HepG2 (cell line): ENCODE measurements around the gene EPHA5. TPM values are rescaled to one million over a fixed set of nuclear protein-coding genes. Genes with fewer than 3 reads are reported as not detected.

Experiments
- ATAC-seq: fragments of 200-7000 bp; cut with Tn5 transposase; 3 replicates; pipeline ENCODE4 v1.9.1; 2020; ENCODE audit warnings: mild to moderate bottlenecking, moderate library complexity
- BruUV-seq: library from RNA; stranded (reverse); fragments of 400-500 nt; replicated peaks from 2 replicates; lab custom pipeline; 2021; lab: Mats Ljungman, UMichigan
- CTCF ChIA-PET: fragments of 300-600 bp; formaldehyde crosslinking; extraction: SDS; loops from one replicate; lab custom pipeline; 2021; ENCODE audit warnings: low total read pairs, inconsistent platforms, low intra/inter-chr PET ratio; lab: Yijun Ruan, JAX
- POLR2A ChIA-PET: fragments of 350-600 bp; sonication (Branson Sonifier 250); formaldehyde crosslinking; loops from one replicate; lab custom pipeline; 2020; ENCODE audit warnings: antibody characterized with exemption, inconsistent platforms; lab: Yijun Ruan, JAX
- DNase-seq: peaks from one replicate; pipeline ENCODE4 v3.0.0-alpha.2; 2015; ENCODE audit warnings: low spot score
- FAIRE-seq: peaks from 3 replicates; lab custom pipeline; 2011; peaks lifted over from hg19 to GRCh38; lab: Jason Lieb, UNC
- H2AFZ ChIP-seq: one replicate; pipeline ENCODE4 v1.6.1; 2011; ENCODE audit warnings: low read length, inconsistent platforms
- H3K27ac ChIP-seq: fragments of 300-600 bp; 3 replicates; pipeline ENCODE4 v1.8.0; 2011; ENCODE audit warnings: mixed run types, mild to moderate bottlenecking, mixed read lengths, low read length, inconsistent platforms; ENCODE audit not compliant: insufficient read depth; ENCODE audit errors: extremely low read length
- H3K27me3 ChIP-seq, 2 experiments: fragments of 200-600 bp in 1 of 2; 2 replicates in 1 of 2; 3 replicates in 1 of 2; pipeline versions ENCODE4 v1.6.0 to v1.8.0; 2011; ENCODE audit warnings: low read length in 2 of 2, mild to moderate bottlenecking in 2 of 2, moderate library complexity in 2 of 2, inconsistent platforms in 1 of 2; ENCODE audit not compliant: insufficient read depth in 2 of 2, control insufficient read depth in 1 of 2
- H3K36me3 ChIP-seq, 2 experiments: fragments of 200-600 bp in 1 of 2; replicated peaks in 1 of 2; 2 replicates in 1 of 2; 3 replicates in 1 of 2; pipeline versions ENCODE4 v1.5.1 to v1.8.0; 2011; ENCODE audit warnings: low read length in 2 of 2, inconsistent platforms in 1 of 2; ENCODE audit not compliant: insufficient read depth in 2 of 2, control insufficient read depth in 1 of 2
- H3K4me1 ChIP-seq: 2 replicates; pipeline ENCODE4 v1.5.1; 2012; ENCODE audit warnings: low read length, inconsistent platforms; ENCODE audit not compliant: insufficient read depth
- H3K4me2 ChIP-seq: 2 replicates; pipeline ENCODE4 v1.6.0; 2011; ENCODE audit warnings: low read depth, low read length, inconsistent platforms
- H3K4me3 ChIP-seq, 3 experiments: fragments of 200-600 bp in 1 of 3; sonication (generic), shearing (Covaris generic) in 1 of 3; replicated peaks in 1 of 3; 2 replicates each; pipeline ENCODE4 v1.5.1; 2011 to 2016; ENCODE audit warnings: low read length in 3 of 3, inconsistent platforms in 2 of 3, low read depth in 2 of 3, mild to moderate bottlenecking in 2 of 3, control low read depth in 1 of 3, mixed read lengths in 1 of 3; ENCODE audit not compliant: insufficient read depth in 1 of 3
- H3K79me2 ChIP-seq: one replicate; pipeline ENCODE4 v1.6.1; 2011; ENCODE audit warnings: low read length, inconsistent platforms; ENCODE audit not compliant: insufficient read depth
- H3K9ac ChIP-seq: 2 replicates; pipeline ENCODE4 v1.6.0; 2011; ENCODE audit warnings: mild to moderate bottlenecking, low read depth, low read length, inconsistent platforms; ENCODE audit not compliant: insufficient read depth
- H3K9me3 ChIP-seq: 2 replicates; pipeline ENCODE4 v1.5.1; 2012; ENCODE audit warnings: mild to moderate bottlenecking, low read length
- H4K20me1 ChIP-seq: 2 replicates; pipeline ENCODE4 v1.6.0; 2011; ENCODE audit warnings: inconsistent platforms, mild to moderate bottlenecking, low read length, moderate library complexity; ENCODE audit not compliant: insufficient read depth
- CCAR2 ChIP-seq: fragments of 200-400 bp; formaldehyde crosslinking; optimal IDR thresholded peaks from 2 replicates; pipeline ENCODE3; 2018; ENCODE audit warnings: low read depth, mild to moderate bottlenecking, low read length, moderate library complexity
- ESRRA ChIP-seq: sonication (generic); formaldehyde crosslinking; IDR thresholded peaks from 2 replicates; pipeline ENCODE4 v1.5.1; 2020; ENCODE audit warnings: mild to moderate bottlenecking, low read depth, missing genetic modification reagents
- ISL2 ChIP-seq: sonication (generic); formaldehyde crosslinking; IDR thresholded peaks from 2 replicates; pipeline ENCODE4 v1.5.0; 2020; ENCODE audit warnings: missing genetic modification reagents
- MLXIP ChIP-seq: sonication (generic); formaldehyde crosslinking; IDR thresholded peaks from 2 replicates; pipeline ENCODE4 v1.9.0; 2021; ENCODE audit warnings: missing genetic modification reagents, borderline replicate concordance
- MXD1 ChIP-seq: sonication (generic); formaldehyde crosslinking; IDR thresholded peaks from 2 replicates; pipeline ENCODE4 v1.4.0; 2020; ENCODE audit warnings: mild to moderate bottlenecking, missing genetic modification reagents
- PAF1 ChIP-seq: IDR thresholded peaks from 2 replicates; pipeline ENCODE4 v1.6.1; 2016; ENCODE audit warnings: missing genetic modification reagents, missing compliant biosample characterization
- PCBP1 ChIP-seq: fragments of 200-400 bp; formaldehyde crosslinking; IDR thresholded peaks from 2 replicates; pipeline ENCODE4 v1.6.1; 2017; ENCODE audit warnings: mild to moderate bottlenecking, low read depth, low read length, borderline replicate concordance
- POLR2A ChIP-seq, 2 experiments: IDR thresholded peaks; 2 replicates each; pipeline ENCODE4 v1.6.1; 2011; ENCODE audit warnings: low read depth in 2 of 2, low read length in 2 of 2, mild to moderate bottlenecking in 1 of 2, moderate library complexity in 1 of 2; ENCODE audit not compliant: insufficient read depth in 1 of 2
- TERF1 ChIP-seq: sonication (generic); formaldehyde crosslinking; IDR thresholded peaks from 2 replicates; pipeline ENCODE4 v1.8.0; 2022; ENCODE audit warnings: mild to moderate bottlenecking, missing genetic modification reagents, moderate library complexity
- TOE1 ChIP-seq: sonication (generic); formaldehyde crosslinking; IDR thresholded peaks from 2 replicates; pipeline ENCODE4 v1.4.0; 2020; ENCODE audit warnings: mild to moderate bottlenecking, missing genetic modification reagents
- ZNF713 ChIP-seq: sonication (generic); formaldehyde crosslinking; IDR thresholded peaks from 2 replicates; pipeline ENCODE4 v1.4.0; 2020; ENCODE audit warnings: mild to moderate bottlenecking, missing genetic modification reagents
- WGBS: methylation state at CpG from one replicate; pipeline ENCODE4 v1.1.6; 2017; ENCODE audit warnings: low lambda C conversion rate; 5-methylcytosine and 5-hydroxymethylcytosine counted together
- in situ Hi-C: cut with HindIII; loops from 2 replicates; pipeline ENCODE4 v1.10.0; 2017; ENCODE audit warnings: low pct_unique_long_range_greater_than_20kb; ENCODE audit not compliant: extremely low pct_ligation_motif_present
- intact Hi-C: fragments of 100-400 bp; cut with micrococcal nuclease; formaldehyde crosslinking; loops from one replicate; pipeline ENCODE4 v1.10.0; 2022; ENCODE audit not compliant: unreplicated experiment
- polyA plus RNA-seq, 8 experiments: library from polyadenylated mRNA; depleted of rRNA in 3 of 8; stranded (reverse) in 7 of 8; unstranded in 1 of 8; fragments of >200 nt; fragmentation: Illumina TruSeq in 4 of 8; extraction: Trizol in 4 of 8; gene quantifications; 2 replicates each; pipeline versions ENCODE4 v1.2.1 to v1.2.3, GENCODE V29; 2011 to 2016; ENCODE audit warnings: low read depth in 4 of 8, missing spikeins in 1 of 8, mixed read lengths in 1 of 8; ENCODE audit not compliant: insufficient read depth in 1 of 8
- total RNA-seq, 5 experiments: library from RNA; depleted of rRNA; stranded (reverse); fragments of >200 nt; fragmentation: Illumina TruSeq; extraction: Trizol; gene quantifications; 2 replicates each; pipeline ENCODE4 v1.2.3, GENCODE V29; 2016; ENCODE audit warnings: low read depth in 1 of 5

Gene EPHA5
- total and polyA plus RNA-seq, 2 of the 13 experiments (the other 11 are each of a cell fraction or from before 2014, with no cell fraction given): not detected

- TF ChIP-seq POLR2A (IDR thresholded peaks at IDR 0.05; ENCODE audit: insufficient read depth in 1 of 2, low read depth in 2 of 2, low read length in 2 of 2) (no peak), TOE1 (no peak)
- H3K9ac ChIP-seq: no peak overlapping the region
- no peak for FAIRE-seq
- no peaks in the 10 kb centered on the region for H3K79me2 ChIP-seq
- intact Hi-C loops: no loop called here
- BruUV-seq: no TSS peak
- no peak overlapping the region for H3K4me2 ChIP-seq
- no peaks in the 10 kb centered on the region for H3K36me3 ChIP-seq
- WGBS: 4% methylated on average over 2 of the region's 2 CpGs
- in situ Hi-C loops: no loop called here
- CTCF ChIA-PET: no interaction called here
- H4K20me1 ChIP-seq: no peaks in the 10 kb centered on the region
- DNase-seq: no peak
- no peak overlapping the region for H2AFZ ChIP-seq
- POLR2A ChIA-PET: no interaction called here
- H3K27ac ChIP-seq: no peak overlapping the region
- no peak overlapping the region for H3K4me3 ChIP-seq
- H3K27me3 ChIP-seq: no peaks in the 10 kb centered on the region
- H3K9me3 ChIP-seq: no peaks in the 10 kb centered on the region
- ATAC-seq: no peak
- H3K4me1 ChIP-seq: no peaks in the 10 kb centered on the region
Observed at GRCh38 chr4:65508168-65508567, 162.1 kb downstream of the EPHA5 start.

- H3K27me3 ChIP-seq: no peaks in the 10 kb centered on the region; a peak in 1 of 5 replicates
- intact Hi-C loops: no loop called here
- ChIA-PET POLR2A (no interaction called here), CTCF (no interaction called here)
- H2AFZ ChIP-seq: no peak overlapping the region
- FAIRE-seq (no peak), ATAC-seq (no peak), DNase-seq (no peak)
- in situ Hi-C loops: no loop called here
- H3K9ac ChIP-seq: no peak overlapping the region
- H3K79me2 ChIP-seq: no peaks in the 10 kb centered on the region
- H3K27ac ChIP-seq: no peak overlapping the region
- H3K4me1 ChIP-seq: no peaks in the 10 kb centered on the region
- H3K4me3 ChIP-seq: no peak overlapping the region
- no peaks in the 10 kb centered on the region for H4K20me1 ChIP-seq
- H3K36me3 ChIP-seq: no peaks in the 10 kb centered on the region
- 2% methylated on average over 2 of the region's 2 CpGs for WGBS
- no TSS peak for BruUV-seq
- no peaks in the 10 kb centered on the region for H3K9me3 ChIP-seq
- H3K4me2 ChIP-seq: no peak overlapping the region
- TF ChIP-seq ISL2 (CRISPR knock-in tag): no peak
- TF ChIP-seq PCBP1: no peak
- TF ChIP-seq MXD1 (CRISPR knock-in tag): no peak
- TF ChIP-seq ESRRA (CRISPR knock-in tag): no peak
- TF ChIP-seq CCAR2: no peak
- TF ChIP-seq MLXIP (CRISPR knock-in tag): no peak
- TF ChIP-seq TERF1 (CRISPR knock-in tag): no peak
- TF ChIP-seq ZNF713 (CRISPR knock-in tag): no peak
- TF ChIP-seq PAF1 (CRISPR knock-in tag): no peak
Observed at GRCh38 chr4:65502131-65502701, 168.1 kb downstream of the EPHA5 start.
